Glomerular visceral epithelial cell (primary cell): ENCODE results near the gene C5orf52.
"Not testable (repeated sequence)": the region's sequence is repeated elsewhere in the genome, so short reads cannot be mapped to it uniquely, and the experiment has no call there.

Experiments used
- DNase-seq: peaks from one replicate; pipeline ENCODE4 v3.0.0-alpha.2; 2016; ENCODE audit errors: extremely low spot score

The C5orf52 gene

DNA sequence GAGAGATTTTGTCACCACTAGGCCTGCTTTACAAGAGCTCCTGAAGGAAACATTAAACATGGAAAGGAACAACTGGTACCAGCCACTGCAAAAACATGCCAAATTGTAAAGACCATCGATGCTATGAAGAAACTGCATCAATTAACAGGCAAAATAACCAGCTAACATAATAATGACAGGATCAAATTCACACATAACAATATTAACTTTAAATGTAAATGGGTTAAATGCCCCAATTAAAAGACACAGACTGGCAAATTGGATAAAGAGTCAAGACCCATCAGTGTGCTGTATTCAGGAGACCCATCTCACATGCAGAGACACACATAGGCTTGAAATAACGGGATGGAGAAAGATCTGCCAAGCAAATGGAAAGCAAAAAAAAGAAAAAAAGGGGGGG is 51.6 kb downstream of the C5orf52 start:
- not testable (repeated sequence) for DNase-seq

DNA sequence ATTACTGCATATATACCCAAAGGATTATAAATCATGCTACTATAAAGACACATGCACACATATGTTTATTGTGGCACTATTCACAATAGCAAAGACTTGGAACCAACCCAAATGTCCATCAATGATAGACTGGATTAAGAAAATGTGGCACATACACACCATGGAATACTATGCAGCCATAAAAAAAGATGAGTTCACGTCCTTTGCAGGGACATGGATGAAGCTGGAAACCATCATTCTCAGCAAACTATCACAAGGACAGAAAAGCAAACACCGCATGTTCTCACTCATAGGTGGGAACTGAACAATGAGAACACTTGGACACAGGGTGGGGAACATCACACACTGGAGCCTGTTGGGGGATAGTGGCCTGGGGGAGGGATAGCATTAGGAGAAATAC is 55.3 kb downstream of the C5orf52 start:
- not testable (repeated sequence) for DNase-seq

DNA sequence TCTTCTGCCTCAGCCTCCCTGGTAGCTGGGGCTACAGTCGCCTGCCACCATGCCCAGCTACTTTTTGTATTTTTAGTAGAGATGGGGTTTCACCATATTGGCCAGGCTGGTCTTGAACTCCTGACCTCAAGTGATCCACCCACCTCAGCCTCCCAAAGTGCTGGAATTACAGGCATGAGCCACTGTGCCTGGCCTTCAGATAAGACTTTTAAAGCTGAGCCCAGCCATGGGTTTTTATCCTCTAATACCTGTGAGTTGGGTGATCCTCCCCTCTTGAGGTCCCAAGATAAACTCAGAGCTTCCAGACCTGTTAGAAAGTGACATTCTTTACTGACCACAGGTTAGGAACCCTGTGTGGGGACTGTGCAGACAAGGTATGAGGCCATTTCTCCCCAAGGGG is 56.5 kb downstream of the C5orf52 start:
- not testable (repeated sequence) for DNase-seq
